Upper lobe of left lung (tissue), 4 donors: ENCODE measurements around the gene SSRP1.

Experiments
- EP300 ChIP-seq, 4 donors: sonication (generic); formaldehyde crosslinking; IDR thresholded peaks; one replicate each; pipeline ENCODE4 v1.5.1; 2017; ENCODE audit warnings: antibody characterized with exemption in 4 of 4, control low read depth in 2 of 4
- POLR2A ChIP-seq, 4 donors: fragments of 450-650 bp; IDR thresholded peaks; one replicate each; pipeline ENCODE4 v1.5.1; 2016 to 2017; ENCODE audit warnings: antibody characterized with exemption in 4 of 4, mild to moderate bottlenecking in 2 of 4
- POLR2AphosphoS5 ChIP-seq, 2 donors: sonication (generic); formaldehyde crosslinking; IDR thresholded peaks; one replicate each; pipeline ENCODE4 v1.5.1; 2017; ENCODE audit warnings: antibody characterized with exemption in 2 of 2
- TF ChIP-seq, protein P1 (sequence below), 6 experiments: fragments of 450-650 bp in 4 of 6; fragments of 200-600 bp in 2 of 6; sonication (generic) in 2 of 6; IDR thresholded peaks; one replicate each; pipeline ENCODE4 v1.5.1; 2016 to 2019; ENCODE audit warnings: antibody characterized with exemption in 6 of 6

DNA sequence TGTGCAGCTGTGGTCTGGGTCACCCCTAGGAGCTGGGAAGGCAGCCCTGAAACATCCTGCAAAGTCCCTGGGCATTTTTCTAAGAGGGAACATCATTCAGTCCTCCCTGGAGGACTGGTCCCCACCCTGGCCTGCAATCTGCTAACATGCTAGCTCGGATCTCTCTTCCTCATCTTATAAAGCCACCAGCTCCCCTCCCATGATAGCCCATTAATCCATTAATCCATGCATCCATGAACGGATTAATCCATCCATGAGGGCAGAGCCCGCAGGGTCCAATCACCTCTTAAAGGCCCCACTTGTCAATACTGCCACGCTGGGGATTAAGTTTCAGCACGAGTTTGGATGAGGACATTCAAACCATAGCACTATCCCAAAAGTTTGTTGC, 33.1 kb upstream of the SSRP1 start:
- TF ChIP-seq POLR2AphosphoS5 (IDR thresholded peaks at IDR 0.05) (no peak), POLR2A (IDR thresholded peaks at IDR 0.05) (no peak), EP300 (IDR thresholded peaks at IDR 0.05) (no peak)
- TF ChIP-seq, protein P1, sequence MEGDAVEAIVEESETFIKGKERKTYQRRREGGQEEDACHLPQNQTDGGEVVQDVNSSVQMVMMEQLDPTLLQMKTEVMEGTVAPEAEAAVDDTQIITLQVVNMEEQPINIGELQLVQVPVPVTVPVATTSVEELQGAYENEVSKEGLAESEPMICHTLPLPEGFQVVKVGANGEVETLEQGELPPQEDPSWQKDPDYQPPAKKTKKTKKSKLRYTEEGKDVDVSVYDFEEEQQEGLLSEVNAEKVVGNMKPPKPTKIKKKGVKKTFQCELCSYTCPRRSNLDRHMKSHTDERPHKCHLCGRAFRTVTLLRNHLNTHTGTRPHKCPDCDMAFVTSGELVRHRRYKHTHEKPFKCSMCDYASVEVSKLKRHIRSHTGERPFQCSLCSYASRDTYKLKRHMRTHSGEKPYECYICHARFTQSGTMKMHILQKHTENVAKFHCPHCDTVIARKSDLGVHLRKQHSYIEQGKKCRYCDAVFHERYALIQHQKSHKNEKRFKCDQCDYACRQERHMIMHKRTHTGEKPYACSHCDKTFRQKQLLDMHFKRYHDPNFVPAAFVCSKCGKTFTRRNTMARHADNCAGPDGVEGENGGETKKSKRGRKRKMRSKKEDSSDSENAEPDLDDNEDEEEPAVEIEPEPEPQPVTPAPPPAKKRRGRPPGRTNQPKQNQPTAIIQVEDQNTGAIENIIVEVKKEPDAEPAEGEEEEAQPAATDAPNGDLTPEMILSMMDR (IDR thresholded peaks at IDR 0.05), result no peak
